Effector memory CD4-positive, alpha-beta T cell (primary cell): Measurements from ENCODE around the gene CPLX4.
A peak's percentile ranks its signal among the peaks of the same experiment; 100 is the strongest.

ENCODE experiments used
- DNase-seq, 3 donors: peaks; one replicate each; pipeline ENCODE4 v3.0.0-alpha.2; 2020
- H3K27ac ChIP-seq: 2 replicates; pipeline ENCODE4 v1.7.0; 2013; ENCODE audit warnings: mild to moderate bottlenecking, low read length, moderate library complexity; ENCODE audit not compliant: insufficient read depth, poor library complexity, severe bottlenecking
- H3K27me3 ChIP-seq: replicated peaks from 2 replicates; pipeline ENCODE4 v1.7.0; 2013; ENCODE audit warnings: mild to moderate bottlenecking, low read length; ENCODE audit not compliant: insufficient read depth, control insufficient read depth, poor library complexity, severe bottlenecking
- H3K36me3 ChIP-seq: 2 replicates; pipeline ENCODE4 v1.7.0; 2013; ENCODE audit warnings: mild to moderate bottlenecking, low read length, moderate library complexity; ENCODE audit not compliant: control insufficient read depth, insufficient read depth
- H3K4me1 ChIP-seq: 2 replicates; pipeline ENCODE4 v1.7.0; 2013; ENCODE audit warnings: low read length, mild to moderate bottlenecking; ENCODE audit not compliant: control insufficient read depth, insufficient read depth, poor library complexity, severe bottlenecking
- H3K4me3 ChIP-seq: 2 replicates; pipeline ENCODE4 v1.7.0; 2013; ENCODE audit warnings: low read length, low read depth, mild to moderate bottlenecking; ENCODE audit not compliant: insufficient read depth, poor library complexity, severe bottlenecking
- H3K9me3 ChIP-seq: 2 replicates; pipeline ENCODE4 v1.7.0; 2013; ENCODE audit warnings: mild to moderate bottlenecking, low read length, moderate library complexity; ENCODE audit not compliant: control insufficient read depth
- total RNA-seq, 3 donors: gene quantifications; one replicate each; lab custom pipeline; 2026; lab: John Stamatoyannopoulos, UW

Gene CPLX4
- 0 reads per million in 3 donors for total RNA-seq

GRCh38 chr18:59318460-59319050, at the start of gene CPLX4:
TSS of gene CPLX4 (minus strand) at chr18:59318649. CDS start at chr18:59318462, 187 bp downstream.
- H3K27me3 ChIP-seq = no peaks in the 10 kb centered on the region
- H3K36me3 ChIP-seq = no peaks in the 10 kb centered on the region
- H3K27ac ChIP-seq = no peak within 1 kb of the TSS
- H3K9me3 ChIP-seq = no peaks in the 10 kb centered on the region
- no peaks in the 10 kb centered on the region for H3K4me1 ChIP-seq
- no peak for DNase-seq
- H3K4me3 ChIP-seq = no peak within 1 kb of the TSS

- peaks cover 9% of the 10 kb centered on the region for H3K4me1 ChIP-seq
- no peaks in the 10 kb centered on the region for H3K9me3 ChIP-seq
- H3K27ac ChIP-seq = no peak overlapping the region
- no peaks in the 10 kb centered on the region for H3K27me3 ChIP-seq
- H3K4me3 ChIP-seq = no peak overlapping the region
- peaks cover under 1% of the 10 kb centered on the region for H3K36me3 ChIP-seq
- no peak for DNase-seq
These were observed 41.9 kb upstream of the CPLX4 start for GRCh38 chr18:59360381-59360780.

- no peak for DNase-seq
- H3K27ac ChIP-seq = peak overlapping the region; percentile 87
These were observed 41.1 kb upstream of the CPLX4 start for GRCh38 chr18:59359576-59359952.

GRCh38 chr18:59358712-59359575, 40.5 kb upstream of the CPLX4 start, which contains the start of gene LMAN1:
TSS of gene LMAN1 (minus strand) at chr18:59359265. CDS start at chr18:59359244, 21 bp downstream.
- peaks cover 6% of the 10 kb centered on the region for H3K36me3 ChIP-seq
- H3K27me3 ChIP-seq = no peaks in the 10 kb centered on the region
- peak within 1 kb of the TSS; percentile 90 for H3K4me3 ChIP-seq
- no peaks in the 10 kb centered on the region for H3K9me3 ChIP-seq
- peak; percentile 86 to 87 (median 87) for DNase-seq
- peaks cover 9% of the 10 kb centered on the region for H3K4me1 ChIP-seq
- peak within 1 kb of the TSS; percentile 87 for H3K27ac ChIP-seq

More at GRCh38 chr18:59359576-59359952, 41.1 kb upstream of the CPLX4 start:
- peaks cover 9% of the 10 kb centered on the region for H3K4me1 ChIP-seq
- H3K36me3 ChIP-seq = peaks cover 3% of the 10 kb centered on the region
- peak overlapping the region; percentile 90 for H3K4me3 ChIP-seq
- H3K9me3 ChIP-seq = no peaks in the 10 kb centered on the region
- H3K27me3 ChIP-seq = no peaks in the 10 kb centered on the region

GRCh38 chr18:59358414-59358711, 39.9 kb upstream of the CPLX4 start:
- H3K4me3 ChIP-seq = peak overlapping the region; percentile 90
- H3K9me3 ChIP-seq = no peaks in the 10 kb centered on the region
- no peak for DNase-seq
- no peaks in the 10 kb centered on the region for H3K27me3 ChIP-seq
- H3K36me3 ChIP-seq = peaks cover 11% of the 10 kb centered on the region
- H3K27ac ChIP-seq = peak overlapping the region; percentile 87
- H3K4me1 ChIP-seq = peaks cover 9% of the 10 kb centered on the region

GRCh38 chr18:59357928-59358327, 39.5 kb upstream of the CPLX4 start:
- H3K27ac ChIP-seq = peak overlapping the region; percentile 87
- no peaks in the 10 kb centered on the region for H3K27me3 ChIP-seq
- peaks cover 16% of the 10 kb centered on the region for H3K36me3 ChIP-seq
- no peaks in the 10 kb centered on the region for H3K9me3 ChIP-seq
- H3K4me3 ChIP-seq = peak overlapping the region; percentile 90
- H3K4me1 ChIP-seq = peaks cover 9% of the 10 kb centered on the region
- DNase-seq = no peak

- H3K9me3 ChIP-seq = no peaks in the 10 kb centered on the region
- H3K4me1 ChIP-seq = peaks cover 7% of the 10 kb centered on the region
- peaks cover 37% of the 10 kb centered on the region for H3K36me3 ChIP-seq
- no peak overlapping the region for H3K4me3 ChIP-seq
- no peaks in the 10 kb centered on the region for H3K27me3 ChIP-seq
- H3K27ac ChIP-seq = no peak overlapping the region
- no peak for DNase-seq
These were observed 36.3 kb upstream of the CPLX4 start for GRCh38 chr18:59354731-59355130.

GRCh38 chr18:59353079-59353680, 34.7 kb upstream of the CPLX4 start:
- Histone ChIP-seq H3K9me3 (no peaks in the 10 kb centered on the region), H3K27me3 (no peaks in the 10 kb centered on the region), H3K27ac (no peak overlapping the region), H3K36me3 (peaks cover 42% of the 10 kb centered on the region), H3K4me1 (peaks cover 7% of the 10 kb centered on the region), H3K4me3 (no peak overlapping the region)
- DNase-seq = no peak

- no peak overlapping the region for H3K27ac ChIP-seq
- DNase-seq = no peak
- peaks cover 49% of the 10 kb centered on the region for H3K36me3 ChIP-seq
These were observed 33.9 kb upstream of the CPLX4 start for GRCh38 chr18:59352250-59352855.

More at GRCh38 chr18:59352250-59352855, 33.9 kb upstream of the CPLX4 start:
- no peaks in the 10 kb centered on the region for H3K9me3 ChIP-seq
- H3K4me1 ChIP-seq = peaks cover 5% of the 10 kb centered on the region
- no peaks in the 10 kb centered on the region for H3K27me3 ChIP-seq
- no peak overlapping the region for H3K4me3 ChIP-seq
